GM10266 (cell line): ENCODE measurements around the gene SLC2A10.

Source experiments
- DNase-seq: peaks from one replicate; pipeline ENCODE4 v3.0.0; 2012; ENCODE audit errors: extremely low spot score
- CTCF ChIP-seq: IDR thresholded peaks from 2 replicates; pipeline ENCODE4 v1.5.1; 2012; ENCODE audit warnings: mild to moderate bottlenecking, low read depth; ENCODE audit not compliant: control insufficient read depth, insufficient read depth; ENCODE audit errors: missing control alignments

The SLC2A10 gene

GRCh38 chr20:46715292-46715756 is 5.9 kb downstream of the SLC2A10 start:
- TF ChIP-seq CTCF: no peak
- no peak for DNase-seq

- TF ChIP-seq CTCF: no peak
These were observed 8.5 kb downstream of the SLC2A10 start for GRCh38 chr20:46717818-46718541.

GRCh38 chr20:46720019-46720418 is 10.6 kb downstream of the SLC2A10 start:
- no peak for DNase-seq
- TF ChIP-seq CTCF: no peak

More at GRCh38 chr20:46717818-46718541, 8.5 kb downstream of the SLC2A10 start:
- DNase-seq: no peak

GRCh38 chr20:46720776-46721425 is 11.5 kb downstream of the SLC2A10 start:
- no peak for TF ChIP-seq CTCF
- no peak for DNase-seq

GRCh38 chr20:46721476-46721875 is 12.0 kb downstream of the SLC2A10 start:
- no peak for TF ChIP-seq CTCF
- no peak for DNase-seq

- TF ChIP-seq CTCF: no peak
- no peak for DNase-seq
These were observed 13.0 kb downstream of the SLC2A10 start for GRCh38 chr20:46722450-46722849.

GRCh38 chr20:46723039-46723438 is 13.6 kb downstream of the SLC2A10 start:
- no peak for DNase-seq
- no peak for TF ChIP-seq CTCF
